GM23338 (cell line): ENCODE data around the gene CPNE7.

Source experiments
- CREB1 ChIP-seq: fragments of 250-450 bp; sonication (Bioruptor Pico); IDR thresholded peaks from 2 replicates; pipeline ENCODE4 v1.5.0; 2020; ENCODE audit warnings: low read depth, mild to moderate bottlenecking, moderate library complexity
- CTCF ChIP-seq, 2 experiments: fragments of 200-600 bp in 1 of 2; sonication (generic) in 1 of 2; conservative IDR thresholded peaks; 2 replicates each; pipeline versions ENCODE4 v1.5.1 to v1.6.1; 2016 to 2017; ENCODE audit warnings: antibody characterized with exemption in 2 of 2, low read depth in 2 of 2, mild to moderate bottlenecking in 2 of 2, moderate library complexity in 1 of 2
- EZH2phosphoT487 ChIP-seq: fragments of 200-600 bp; sonication (generic); IDR thresholded peaks from one replicate; pipeline ENCODE4 v1.8.1; 2018; ENCODE audit warnings: antibody characterized with exemption; ENCODE audit not compliant: unreplicated experiment
- POLR2AphosphoS5 ChIP-seq: IDR thresholded peaks from 2 replicates; pipeline ENCODE4 v1.6.1; 2016; ENCODE audit warnings: antibody characterized with exemption, low read depth
- TF ChIP-seq, protein P1 (sequence below): IDR thresholded peaks from one replicate; pipeline ENCODE4 v1.6.1; 2018; ENCODE audit warnings: antibody characterized with exemption; ENCODE audit not compliant: unreplicated experiment

GRCh38 chr16:89599451-89599858, 23.9 kb downstream of the CPNE7 start:
- TF ChIP-seq CTCF (conservative IDR thresholded peaks at IDR 0.05; ENCODE audit: low read depth in 2 of 2) (peak; percentile 64 to 89), EZH2phosphoT487 (no peak), CREB1 (CRISPR knock-in tag) (no peak), POLR2AphosphoS5 (no peak)
- TF ChIP-seq, protein P1, sequence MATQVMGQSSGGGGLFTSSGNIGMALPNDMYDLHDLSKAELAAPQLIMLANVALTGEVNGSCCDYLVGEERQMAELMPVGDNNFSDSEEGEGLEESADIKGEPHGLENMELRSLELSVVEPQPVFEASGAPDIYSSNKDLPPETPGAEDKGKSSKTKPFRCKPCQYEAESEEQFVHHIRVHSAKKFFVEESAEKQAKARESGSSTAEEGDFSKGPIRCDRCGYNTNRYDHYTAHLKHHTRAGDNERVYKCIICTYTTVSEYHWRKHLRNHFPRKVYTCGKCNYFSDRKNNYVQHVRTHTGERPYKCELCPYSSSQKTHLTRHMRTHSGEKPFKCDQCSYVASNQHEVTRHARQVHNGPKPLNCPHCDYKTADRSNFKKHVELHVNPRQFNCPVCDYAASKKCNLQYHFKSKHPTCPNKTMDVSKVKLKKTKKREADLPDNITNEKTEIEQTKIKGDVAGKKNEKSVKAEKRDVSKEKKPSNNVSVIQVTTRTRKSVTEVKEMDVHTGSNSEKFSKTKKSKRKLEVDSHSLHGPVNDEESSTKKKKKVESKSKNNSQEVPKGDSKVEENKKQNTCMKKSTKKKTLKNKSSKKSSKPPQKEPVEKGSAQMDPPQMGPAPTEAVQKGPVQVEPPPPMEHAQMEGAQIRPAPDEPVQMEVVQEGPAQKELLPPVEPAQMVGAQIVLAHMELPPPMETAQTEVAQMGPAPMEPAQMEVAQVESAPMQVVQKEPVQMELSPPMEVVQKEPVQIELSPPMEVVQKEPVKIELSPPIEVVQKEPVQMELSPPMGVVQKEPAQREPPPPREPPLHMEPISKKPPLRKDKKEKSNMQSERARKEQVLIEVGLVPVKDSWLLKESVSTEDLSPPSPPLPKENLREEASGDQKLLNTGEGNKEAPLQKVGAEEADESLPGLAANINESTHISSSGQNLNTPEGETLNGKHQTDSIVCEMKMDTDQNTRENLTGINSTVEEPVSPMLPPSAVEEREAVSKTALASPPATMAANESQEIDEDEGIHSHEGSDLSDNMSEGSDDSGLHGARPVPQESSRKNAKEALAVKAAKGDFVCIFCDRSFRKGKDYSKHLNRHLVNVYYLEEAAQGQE: no peak
